GM23338 (cell line): ENCODE results near the gene PTCHD1. TPM values are rescaled to one million over a fixed set of nuclear protein-coding genes. Genes with fewer than 3 reads are reported as not detected.
A peak's percentile ranks its signal among the peaks of the same experiment; 100 is the strongest.

Source experiments
- ATAC-seq: fragments of 200-7000 bp; cut with Tn5 transposase; 3 replicates; pipeline ENCODE4 v1.9.1; 2020
- DNase-seq: peaks from one replicate; pipeline ENCODE4 v3.0.0-alpha.2; 2015; ENCODE audit warnings: low spot score
- H2AFZ ChIP-seq: fragments of 200-600 bp; sonication (generic); 2 replicates; pipeline ENCODE4 v1.8.0; 2016; ENCODE audit warnings: antibody characterized with exemption, mild to moderate bottlenecking, moderate library complexity
- H3F3A ChIP-seq: fragments of 200-600 bp; sonication (generic); replicated peaks from 2 replicates; pipeline ENCODE4 v1.8.0; 2017; ENCODE audit warnings: antibody characterized with exemption, mixed run types, low read depth
- H3K27ac ChIP-seq: fragments of 200-600 bp; sonication (generic); 2 replicates; pipeline ENCODE4 v1.6.1; 2016; ENCODE audit warnings: low read depth
- H3K27me3 ChIP-seq: fragments of 200-600 bp; sonication (generic); 2 replicates; pipeline ENCODE4 v1.8.0; 2016; ENCODE audit warnings: mild to moderate bottlenecking, mixed run types, moderate library complexity; ENCODE audit not compliant: insufficient read depth
- H3K36me3 ChIP-seq: fragments of 200-600 bp; sonication (generic); 2 replicates; pipeline ENCODE4 v1.8.0; 2016; ENCODE audit warnings: mild to moderate bottlenecking; ENCODE audit not compliant: insufficient read depth
- H3K4me1 ChIP-seq: fragments of 200-600 bp; sonication (generic); 2 replicates; pipeline ENCODE4 v1.8.0; 2016; ENCODE audit warnings: mild to moderate bottlenecking, moderate library complexity; ENCODE audit not compliant: insufficient read depth
- H3K4me2 ChIP-seq: fragments of 200-600 bp; sonication (generic); 2 replicates; pipeline ENCODE4 v1.7.1; 2017; ENCODE audit warnings: mixed run types
- H3K4me3 ChIP-seq: fragments of 200-600 bp; sonication (generic); 2 replicates; pipeline ENCODE4 v1.6.1; 2016; ENCODE audit warnings: mixed run types
- H3K79me2 ChIP-seq: fragments of 200-600 bp; sonication (generic); replicated peaks from 2 replicates; pipeline ENCODE4 v1.8.0; 2017; ENCODE audit warnings: mild to moderate bottlenecking; ENCODE audit not compliant: insufficient read depth
- H3K9me2 ChIP-seq: fragments of 200-600 bp; sonication (generic); 2 replicates; pipeline ENCODE4 v1.8.0; 2017; ENCODE audit not compliant: insufficient read depth
- H4K20me1 ChIP-seq: fragments of 200-600 bp; sonication (generic); replicated peaks from 2 replicates; pipeline ENCODE4 v1.8.0; 2017; ENCODE audit warnings: mild to moderate bottlenecking; ENCODE audit not compliant: insufficient read depth
- H3K27ac Mint-ChIP-seq: 2 replicates; pipeline ENCODE4 v1.8.0; 2020; ENCODE audit warnings: inconsistent platforms, mild to moderate bottlenecking, moderate library complexity, mixed read lengths
- H3K27me3 Mint-ChIP-seq: 3 replicates; pipeline ENCODE4 v1.8.0; 2022; ENCODE audit warnings: low read depth, mild to moderate bottlenecking, moderate library complexity, mixed read lengths, inconsistent platforms; ENCODE audit not compliant: insufficient read depth, poor library complexity
- H3K36me3 Mint-ChIP-seq: 3 replicates; pipeline ENCODE4 v1.8.0; 2021; ENCODE audit warnings: low read depth, mild to moderate bottlenecking, inconsistent platforms, moderate library complexity, mixed read lengths
- H3K4me1 Mint-ChIP-seq: 3 replicates; pipeline ENCODE4 v1.8.0; 2020; ENCODE audit warnings: mild to moderate bottlenecking, inconsistent platforms, mixed read lengths
- H3K4me3 Mint-ChIP-seq: 3 replicates; pipeline ENCODE4 v1.8.0; 2021; ENCODE audit warnings: moderate library complexity, mild to moderate bottlenecking, inconsistent platforms, mixed read lengths
- H3K9me3 Mint-ChIP-seq: 3 replicates; pipeline ENCODE4 v1.8.0; 2020; ENCODE audit warnings: moderate library complexity, mild to moderate bottlenecking, inconsistent platforms, mixed read lengths
- CREB1 ChIP-seq: fragments of 250-450 bp; sonication (Bioruptor Pico); IDR thresholded peaks from 2 replicates; pipeline ENCODE4 v1.5.0; 2020; ENCODE audit warnings: low read depth, mild to moderate bottlenecking, moderate library complexity
- EZH2 ChIP-seq: fragments of 200-600 bp; sonication (generic); IDR thresholded peaks from one replicate; pipeline ENCODE4 v1.8.0; 2017; ENCODE audit warnings: antibody characterized with exemption, mild to moderate bottlenecking, low read depth; ENCODE audit not compliant: unreplicated experiment
- JUNB ChIP-seq: IDR thresholded peaks from one replicate; pipeline ENCODE4 v1.6.1; 2016; ENCODE audit warnings: antibody characterized with exemption; ENCODE audit not compliant: unreplicated experiment
- NANOG ChIP-seq: IDR thresholded peaks from 2 replicates; pipeline ENCODE4 v1.6.1; 2016; ENCODE audit warnings: antibody characterized with exemption, borderline replicate concordance
- POLR2AphosphoS5 ChIP-seq: IDR thresholded peaks from 2 replicates; pipeline ENCODE4 v1.6.1; 2016; ENCODE audit warnings: antibody characterized with exemption, low read depth
- STAT1 ChIP-seq: IDR thresholded peaks from one replicate; pipeline ENCODE4 v1.6.1; 2016; ENCODE audit warnings: antibody characterized with exemption; ENCODE audit not compliant: unreplicated experiment
- ZNF331 ChIP-seq: fragments of 250-450 bp; sonication (Bioruptor Pico); IDR thresholded peaks from 2 replicates; pipeline ENCODE4 v1.5.0; 2020; ENCODE audit warnings: low read depth, mild to moderate bottlenecking, moderate library complexity
- polyA plus RNA-seq: library from polyadenylated mRNA; unstranded; fragments of >200 nt; fragmentation: Nextera tagmentation; extraction: Ambion mirVana; gene quantifications from 2 replicates; pipeline ENCODE4 v1.2.1, GENCODE V29; 2016
- total RNA-seq: library from RNA; depleted of rRNA; stranded (reverse); fragments of >200 nt; shearing (Covaris generic); gene quantifications from 2 replicates; pipeline ENCODE4 v1.2.3, GENCODE V29; 2014
- TF ChIP-seq, protein P1 (sequence below): IDR thresholded peaks from 2 replicates; pipeline ENCODE4 v1.6.1; 2016; ENCODE audit warnings: antibody characterized with exemption
- TF ChIP-seq, protein P2 (sequence below), 2 experiments: fragments of 200-600 bp in 1 of 2; sonication (generic) in 1 of 2; conservative IDR thresholded peaks; 2 replicates each; pipeline versions ENCODE4 v1.5.1 to v1.6.1; 2016 to 2017; ENCODE audit warnings: antibody characterized with exemption in 2 of 2, low read depth in 2 of 2, mild to moderate bottlenecking in 2 of 2, moderate library complexity in 1 of 2

PTCHD1 gene
- total and polyA plus RNA-seq, 2 experiments from 2014 or later = 1.5 to 1.9 TPM

DNA sequence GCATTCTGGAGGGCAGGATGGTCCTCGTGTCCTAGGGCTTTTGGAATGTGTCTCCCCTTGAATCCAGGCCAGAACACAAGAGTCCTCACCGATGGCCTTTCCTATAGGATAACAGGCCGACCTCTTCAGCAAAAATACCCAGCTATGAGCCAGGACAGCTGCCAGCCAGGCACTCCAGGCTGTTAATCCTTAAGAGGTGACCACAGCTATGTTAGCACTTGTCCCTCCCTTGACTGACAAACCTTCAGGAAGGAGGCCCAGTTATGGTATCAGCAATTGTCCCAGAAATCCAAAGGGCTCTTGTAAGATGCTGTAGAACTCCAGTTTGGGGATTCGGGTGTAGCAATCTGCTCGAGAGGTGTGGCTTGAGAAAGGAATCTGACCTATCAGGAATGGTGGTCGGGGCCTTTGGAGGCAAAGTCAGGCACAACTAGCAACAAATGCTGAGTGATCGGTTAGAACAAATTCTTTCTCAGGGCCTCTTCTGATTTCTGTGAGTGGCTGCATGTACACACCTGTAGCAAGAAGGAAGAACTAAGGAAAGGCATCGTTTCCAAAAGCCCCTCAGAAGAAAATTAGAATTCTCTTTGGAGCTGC is 54.6 kb downstream of the PTCHD1 start:
- Mint-ChIP-seq H3K4me1 (peaks cover 17% of the 10 kb centered on the region), H3K9me3 (no peaks in the 10 kb centered on the region)

DNA sequence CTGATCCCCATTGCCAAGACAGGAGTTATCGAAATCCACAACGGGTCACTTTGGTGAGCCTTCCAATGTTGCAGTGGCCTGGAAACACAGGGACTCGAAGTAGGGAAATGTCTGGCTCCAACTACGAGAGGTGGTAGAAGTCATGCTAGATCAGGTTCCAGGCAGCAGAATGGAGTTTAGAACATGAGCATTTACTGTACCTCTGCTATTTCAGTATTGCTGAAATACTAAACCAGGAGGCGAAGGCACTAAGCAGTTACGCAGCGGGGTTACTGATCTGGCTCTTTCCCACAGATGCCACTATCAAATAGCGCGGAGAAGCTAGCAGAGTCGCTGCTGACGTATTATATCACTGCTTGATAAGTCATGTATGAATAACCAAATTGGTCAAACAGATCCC is 56.3 kb downstream of the PTCHD1 start:
- Mint-ChIP-seq H3K27ac (no peak overlapping the region), H3K27me3 (no peaks in the 10 kb centered on the region), H3K36me3 (no peaks in the 10 kb centered on the region), H3K4me1 (peaks cover 17% of the 10 kb centered on the region), H3K9me3 (no peaks in the 10 kb centered on the region), H3K4me3 (no peak overlapping the region)
- H3K9me2 ChIP-seq = no peaks in the 10 kb centered on the region
- H3K4me3 ChIP-seq = no peak overlapping the region
- H3K27me3 ChIP-seq = no peaks in the 10 kb centered on the region
- no peak for TF ChIP-seq ZNF331
- DNase-seq (no peak), ATAC-seq (no peak)
- no peaks in the 10 kb centered on the region for H3K79me2 ChIP-seq
- H3K4me2 ChIP-seq = no peak overlapping the region
- no peaks in the 10 kb centered on the region for H3F3A ChIP-seq
- H3K27ac ChIP-seq = no peak overlapping the region
- no peaks in the 10 kb centered on the region for H3K4me1 ChIP-seq
- no peaks in the 10 kb centered on the region for H3K36me3 ChIP-seq
- H2AFZ ChIP-seq = no peak overlapping the region
- H4K20me1 ChIP-seq = no peaks in the 10 kb centered on the region

More for the DNA sequence above, 54.6 kb downstream of the PTCHD1 start:
- peak; percentile 30 for DNase-seq
- Histone ChIP-seq H3K36me3 (no peaks in the 10 kb centered on the region), H2AFZ (no peak overlapping the region), H3K4me1 (no peaks in the 10 kb centered on the region), H3K9me2 (no peaks in the 10 kb centered on the region), H4K20me1 (no peaks in the 10 kb centered on the region), H3K27ac (no peak overlapping the region), H3F3A (no peaks in the 10 kb centered on the region), H3K4me2 (no peak overlapping the region), H3K4me3 (no peak overlapping the region), H3K79me2 (no peaks in the 10 kb centered on the region), H3K27me3 (no peaks in the 10 kb centered on the region)
- Mint-ChIP-seq H3K27me3 (no peaks in the 10 kb centered on the region), H3K27ac (peak overlapping the region; percentile 82), H3K4me3 (no peak overlapping the region), H3K36me3 (no peaks in the 10 kb centered on the region)
- peak; percentile 54 for ATAC-seq
- TF ChIP-seq ZNF331 (no peak), EZH2 (no peak), NANOG (no peak), JUNB (no peak), CREB1 (CRISPR knock-in tag) (no peak), STAT1 (no peak), POLR2AphosphoS5 (no peak)
- TF ChIP-seq, protein P1, sequence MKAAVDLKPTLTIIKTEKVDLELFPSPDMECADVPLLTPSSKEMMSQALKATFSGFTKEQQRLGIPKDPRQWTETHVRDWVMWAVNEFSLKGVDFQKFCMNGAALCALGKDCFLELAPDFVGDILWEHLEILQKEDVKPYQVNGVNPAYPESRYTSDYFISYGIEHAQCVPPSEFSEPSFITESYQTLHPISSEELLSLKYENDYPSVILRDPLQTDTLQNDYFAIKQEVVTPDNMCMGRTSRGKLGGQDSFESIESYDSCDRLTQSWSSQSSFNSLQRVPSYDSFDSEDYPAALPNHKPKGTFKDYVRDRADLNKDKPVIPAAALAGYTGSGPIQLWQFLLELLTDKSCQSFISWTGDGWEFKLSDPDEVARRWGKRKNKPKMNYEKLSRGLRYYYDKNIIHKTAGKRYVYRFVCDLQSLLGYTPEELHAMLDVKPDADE = no peak
- TF ChIP-seq, protein P2, sequence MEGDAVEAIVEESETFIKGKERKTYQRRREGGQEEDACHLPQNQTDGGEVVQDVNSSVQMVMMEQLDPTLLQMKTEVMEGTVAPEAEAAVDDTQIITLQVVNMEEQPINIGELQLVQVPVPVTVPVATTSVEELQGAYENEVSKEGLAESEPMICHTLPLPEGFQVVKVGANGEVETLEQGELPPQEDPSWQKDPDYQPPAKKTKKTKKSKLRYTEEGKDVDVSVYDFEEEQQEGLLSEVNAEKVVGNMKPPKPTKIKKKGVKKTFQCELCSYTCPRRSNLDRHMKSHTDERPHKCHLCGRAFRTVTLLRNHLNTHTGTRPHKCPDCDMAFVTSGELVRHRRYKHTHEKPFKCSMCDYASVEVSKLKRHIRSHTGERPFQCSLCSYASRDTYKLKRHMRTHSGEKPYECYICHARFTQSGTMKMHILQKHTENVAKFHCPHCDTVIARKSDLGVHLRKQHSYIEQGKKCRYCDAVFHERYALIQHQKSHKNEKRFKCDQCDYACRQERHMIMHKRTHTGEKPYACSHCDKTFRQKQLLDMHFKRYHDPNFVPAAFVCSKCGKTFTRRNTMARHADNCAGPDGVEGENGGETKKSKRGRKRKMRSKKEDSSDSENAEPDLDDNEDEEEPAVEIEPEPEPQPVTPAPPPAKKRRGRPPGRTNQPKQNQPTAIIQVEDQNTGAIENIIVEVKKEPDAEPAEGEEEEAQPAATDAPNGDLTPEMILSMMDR (conservative IDR thresholded peaks at IDR 0.05; ENCODE audit: low read depth in 2 of 2) = no peak
